Neural progenitor cell (in vitro differentiated cells): ENCODE measurements around the gene TMEM52B.

Source experiments
- EZH2 ChIP-seq: fragments of 200-600 bp; sonication (generic); IDR thresholded peaks from 2 replicates; pipeline ENCODE4 v1.6.1; 2017; ENCODE audit warnings: antibody characterized with exemption, mild to moderate bottlenecking, moderate library complexity
- EZH2phosphoT487 ChIP-seq: fragments of 200-600 bp; sonication (generic); IDR thresholded peaks from 2 replicates; pipeline ENCODE4 v1.6.1; 2017; ENCODE audit warnings: antibody characterized with exemption
- TF ChIP-seq, protein P1 (sequence below): fragments of 200-600 bp; sonication (generic); IDR thresholded peaks from 2 replicates; pipeline ENCODE4 v1.5.1; 2017; ENCODE audit warnings: antibody characterized with exemption, mild to moderate bottlenecking

DNA sequence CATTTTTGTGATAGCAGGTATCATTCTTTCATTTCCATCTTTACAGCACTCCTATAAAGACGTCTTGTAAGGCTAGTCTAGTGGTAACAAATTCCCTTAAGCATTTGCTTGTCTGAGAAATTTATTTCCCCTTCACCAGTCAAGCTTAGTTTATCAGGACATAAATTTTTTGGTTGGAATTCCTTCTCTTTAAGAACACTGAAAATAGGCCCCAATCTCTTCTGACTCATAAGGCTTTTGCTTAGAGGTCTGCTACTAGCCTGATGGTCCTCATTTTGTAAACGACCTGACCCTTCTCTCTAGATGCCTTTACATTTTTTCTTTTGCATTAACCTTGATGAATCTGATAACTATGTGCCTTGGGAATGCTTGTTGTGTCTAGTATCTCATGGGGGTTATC lies 27.2 kb upstream of the TMEM52B start:
- TF ChIP-seq, protein P1, sequence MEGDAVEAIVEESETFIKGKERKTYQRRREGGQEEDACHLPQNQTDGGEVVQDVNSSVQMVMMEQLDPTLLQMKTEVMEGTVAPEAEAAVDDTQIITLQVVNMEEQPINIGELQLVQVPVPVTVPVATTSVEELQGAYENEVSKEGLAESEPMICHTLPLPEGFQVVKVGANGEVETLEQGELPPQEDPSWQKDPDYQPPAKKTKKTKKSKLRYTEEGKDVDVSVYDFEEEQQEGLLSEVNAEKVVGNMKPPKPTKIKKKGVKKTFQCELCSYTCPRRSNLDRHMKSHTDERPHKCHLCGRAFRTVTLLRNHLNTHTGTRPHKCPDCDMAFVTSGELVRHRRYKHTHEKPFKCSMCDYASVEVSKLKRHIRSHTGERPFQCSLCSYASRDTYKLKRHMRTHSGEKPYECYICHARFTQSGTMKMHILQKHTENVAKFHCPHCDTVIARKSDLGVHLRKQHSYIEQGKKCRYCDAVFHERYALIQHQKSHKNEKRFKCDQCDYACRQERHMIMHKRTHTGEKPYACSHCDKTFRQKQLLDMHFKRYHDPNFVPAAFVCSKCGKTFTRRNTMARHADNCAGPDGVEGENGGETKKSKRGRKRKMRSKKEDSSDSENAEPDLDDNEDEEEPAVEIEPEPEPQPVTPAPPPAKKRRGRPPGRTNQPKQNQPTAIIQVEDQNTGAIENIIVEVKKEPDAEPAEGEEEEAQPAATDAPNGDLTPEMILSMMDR: no peak
- no peak for TF ChIP-seq EZH2
- no peak for TF ChIP-seq EZH2phosphoT487
